GM18508 (cell line): ENCODE data around the gene SVIP.
A peak's percentile ranks its signal among the peaks of the same experiment; 100 is the strongest.

ENCODE experiments used
- ATAC-seq: cut with Tn5 transposase; IDR thresholded peaks from one replicate; pipeline ENCODE4 v1.9.1; 2021; ENCODE audit warnings: moderate number of reproducible peaks; ENCODE audit not compliant: insufficient read depth, unreplicated experiment

Gene SVIP

DNA sequence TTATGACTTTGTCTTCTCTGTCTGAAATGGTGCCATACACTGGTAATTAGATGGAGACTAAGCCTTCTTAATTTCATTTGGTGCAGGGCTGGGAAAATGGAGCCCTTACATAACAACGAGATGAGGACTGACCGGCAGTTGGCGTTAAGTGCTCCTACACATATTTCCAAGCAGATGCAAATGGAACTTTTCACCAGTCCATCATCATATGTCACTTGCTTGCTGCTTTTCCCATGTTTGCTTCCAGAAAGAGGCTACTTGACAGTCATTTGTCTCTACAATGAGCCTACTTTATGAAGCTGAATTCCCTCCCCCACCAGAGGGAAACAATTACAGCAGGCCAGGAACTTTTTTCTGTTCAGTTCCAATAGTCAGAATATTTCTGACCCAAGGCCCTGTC is 32.6 kb downstream of the SVIP start:
- ATAC-seq, result no peak

DNA sequence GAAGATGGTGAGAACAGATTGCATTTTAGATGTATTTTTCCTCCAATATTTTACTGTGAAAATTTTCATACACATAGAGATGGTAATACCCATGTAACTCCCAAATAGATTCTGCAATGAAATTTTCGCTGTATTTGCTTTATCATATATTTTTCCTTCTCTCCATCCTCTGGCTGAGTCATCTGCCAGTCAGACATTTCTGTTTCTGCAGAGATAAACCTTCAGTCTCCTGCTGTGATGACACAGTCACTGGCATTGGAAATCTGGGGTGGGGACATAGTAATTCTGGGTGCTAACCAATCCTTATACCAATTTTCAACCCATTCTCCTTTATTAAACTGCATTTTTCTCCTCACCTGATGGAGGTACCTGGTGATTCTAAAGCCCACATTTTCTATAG is 33.7 kb downstream of the SVIP start:
- no peak for ATAC-seq

DNA sequence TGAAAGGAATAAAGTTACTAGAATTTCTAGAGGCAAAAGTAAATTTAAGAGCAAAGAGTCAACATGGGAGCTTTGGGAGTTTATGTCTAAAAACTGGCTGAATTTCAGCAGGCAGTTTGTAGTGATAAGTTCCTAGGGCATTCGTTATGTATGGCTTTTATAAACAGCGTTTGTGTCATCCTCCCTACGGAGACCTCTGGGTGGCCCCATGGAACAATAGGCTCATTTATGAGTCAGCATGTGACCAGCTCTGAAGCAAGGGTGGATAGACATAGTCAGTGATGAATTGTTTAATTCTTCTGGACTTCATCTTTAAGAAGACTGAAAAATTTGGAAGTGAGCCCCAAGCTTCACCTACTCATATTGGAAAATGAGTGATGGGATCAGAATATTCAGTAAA is 37.1 kb downstream of the SVIP start:
- ATAC-seq, result no peak

DNA sequence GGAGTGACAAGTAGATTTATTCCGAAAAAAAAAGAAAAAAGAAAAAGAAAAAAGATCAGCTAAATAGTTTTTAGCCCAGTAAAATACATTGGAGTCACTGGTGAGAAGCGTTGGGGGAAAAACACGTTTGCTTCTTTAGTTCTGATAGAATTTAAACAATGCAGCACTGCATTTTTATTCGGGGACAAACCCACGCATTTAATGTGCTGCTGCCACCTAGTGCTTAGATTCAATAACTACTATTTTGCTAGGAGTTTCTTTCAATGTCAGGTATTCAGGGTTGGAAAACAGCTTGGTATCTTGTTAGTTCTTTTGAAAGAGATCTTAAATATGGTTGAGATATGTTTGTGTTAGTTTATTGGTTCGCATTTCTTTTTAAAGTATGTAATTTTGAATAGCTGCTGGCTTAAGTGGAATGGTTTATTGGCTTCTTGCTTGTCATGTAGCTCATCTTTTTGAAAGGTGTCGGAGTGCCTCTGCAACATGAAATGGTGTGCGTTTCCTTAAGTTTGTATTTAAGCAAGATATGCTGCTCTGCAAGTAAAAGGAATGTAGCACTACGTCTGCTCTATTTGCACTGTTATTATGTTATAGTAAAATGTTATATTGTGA is 41.9 kb downstream of the SVIP start:
- no peak for ATAC-seq

- no peak for ATAC-seq
These were observed 42.5 kb downstream of the SVIP start for GRCh38 chr11:22787055-22787454.

GRCh38 chr11:22786475-22786874 is 43.1 kb downstream of the SVIP start:
- ATAC-seq, result peak; percentile 85

DNA sequence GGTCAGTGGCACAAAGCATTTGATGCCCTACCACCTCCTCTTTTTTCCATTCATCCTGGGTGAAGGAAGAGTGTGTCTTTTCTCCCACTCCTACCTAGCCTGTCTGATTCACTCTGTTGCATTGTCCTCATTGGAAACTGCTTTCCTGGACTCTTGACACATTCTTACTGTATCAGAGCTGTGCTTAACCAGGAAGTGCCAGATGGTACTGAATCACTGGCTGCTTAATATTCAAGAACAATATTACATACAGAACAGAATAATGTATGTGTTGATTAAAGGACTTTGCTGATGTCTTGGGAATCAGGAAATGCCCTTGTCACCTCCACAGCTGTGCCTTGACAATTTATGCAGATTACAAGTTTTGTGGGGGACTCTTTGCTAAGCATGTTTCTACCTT is 44.4 kb downstream of the SVIP start:
- no peak for ATAC-seq

- ATAC-seq, result peak; percentile 76
These were observed 48.5 kb downstream of the SVIP start for GRCh38 chr11:22780952-22781593.

DNA sequence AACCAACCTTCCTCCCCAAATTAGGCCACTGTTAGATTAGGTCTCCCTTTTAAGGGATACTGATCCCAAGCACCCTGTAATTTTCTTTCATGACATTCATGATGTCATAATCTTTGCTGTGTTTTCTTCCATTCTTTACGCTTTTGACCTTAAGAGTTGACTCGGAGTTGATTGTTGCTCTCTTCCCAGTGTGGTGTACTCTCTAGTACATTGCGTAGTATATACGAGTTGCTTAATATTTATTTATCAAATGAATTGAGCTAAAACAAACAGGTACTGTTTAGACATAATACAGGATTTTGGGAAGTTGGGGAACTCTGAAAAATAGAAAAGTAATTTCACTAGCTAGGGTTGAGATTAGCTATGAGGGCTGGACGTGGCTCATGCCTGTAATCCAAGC is 49.8 kb downstream of the SVIP start:
- ATAC-seq, result no peak

DNA sequence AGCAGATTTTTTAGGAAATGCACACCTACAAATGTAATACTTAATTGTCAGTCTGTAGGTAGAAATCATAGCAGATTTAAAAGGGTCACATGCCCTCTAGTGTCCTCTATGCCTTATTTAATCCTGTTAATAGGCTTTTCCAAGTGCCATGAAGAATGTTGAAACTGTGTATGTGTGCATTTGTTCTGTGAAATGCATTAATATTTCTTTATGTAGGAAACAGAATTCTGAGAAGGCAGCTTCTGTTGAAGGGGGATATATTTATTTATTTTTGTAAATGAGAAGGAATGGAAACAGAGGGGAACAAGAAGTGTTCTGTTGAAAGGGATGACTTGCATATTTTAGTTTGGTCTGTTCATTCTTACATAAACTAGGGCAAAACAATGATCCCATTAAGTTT is 51.0 kb downstream of the SVIP start:
- ATAC-seq, result no peak

- ATAC-seq, result no peak
These were observed 54.4 kb downstream of the SVIP start for GRCh38 chr11:22775248-22775647.

GRCh38 chr11:22774716-22775115 is 54.9 kb downstream of the SVIP start:
- no peak for ATAC-seq

DNA sequence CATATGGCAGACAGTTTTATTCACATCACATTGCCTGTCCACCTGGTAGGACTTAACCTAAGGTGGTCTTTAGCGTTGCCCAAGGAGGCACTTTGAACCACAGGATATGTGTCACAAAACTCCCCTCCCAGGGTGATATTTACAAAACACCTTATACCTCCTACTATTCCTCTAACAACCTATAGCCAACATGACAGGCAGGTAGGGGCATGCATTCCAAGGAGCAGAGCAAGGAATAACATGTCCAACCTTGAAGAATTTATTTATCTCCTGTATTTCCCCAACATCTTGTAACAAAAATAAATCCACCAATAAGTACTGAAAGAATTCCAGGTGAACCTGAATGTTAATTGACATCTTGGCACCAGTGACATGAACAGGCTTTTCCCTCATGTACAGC is 60.5 kb downstream of the SVIP start:
- no peak for ATAC-seq
